ENCODE measurements around the gene LARP4. TPM values are rescaled to one million over a fixed set of nuclear protein-coding genes. Genes with fewer than 3 reads are reported as not detected.
"Not testable (repeated sequence)": the region's sequence is repeated elsewhere in the genome, so short reads cannot be mapped to it uniquely, and the experiment has no call there.

The LARP4 gene
- total RNA-seq, 1 donor from 2014 or later = 62.2 TPM

- ATAC-seq = no peak
- no peak for DNase-seq
- H3K27ac ChIP-seq = no peak overlapping the region
- TF ChIP-seq CTCF (IDR thresholded peaks at IDR 0.05) = no peak
- H3K4me3 ChIP-seq = no peak overlapping the region
- H3K27me3 ChIP-seq (ENCODE audit: low read depth) = no peaks in the 10 kb centered on the region
- H3K36me3 ChIP-seq = peaks cover 15% of the 10 kb centered on the region
- no peaks in the 10 kb centered on the region for H3K9me3 ChIP-seq
- H3K4me1 ChIP-seq = no peaks in the 10 kb centered on the region
- intact Hi-C loops (cut with DNase I) = no loop called here
These were observed 81.9 kb downstream of the LARP4 start for GRCh38 chr12:50482571-50482970.

GRCh38 chr12:50483488-50483887, 82.8 kb downstream of the LARP4 start:
- H3K27me3 ChIP-seq (ENCODE audit: low read depth) = no peaks in the 10 kb centered on the region
- no peak for DNase-seq
- intact Hi-C loops (cut with DNase I) = no loop called here
- H3K36me3 ChIP-seq = peaks cover 6% of the 10 kb centered on the region
- TF ChIP-seq CTCF (IDR thresholded peaks at IDR 0.05) = no peak
- no peak for ATAC-seq
- no peak overlapping the region for H3K4me3 ChIP-seq
- H3K9me3 ChIP-seq = no peaks in the 10 kb centered on the region
- no peaks in the 10 kb centered on the region for H3K4me1 ChIP-seq
- no peak overlapping the region for H3K27ac ChIP-seq

- Histone ChIP-seq H3K27me3 (ENCODE audit: low read depth) (no peaks in the 10 kb centered on the region), H3K36me3 (no peaks in the 10 kb centered on the region), H3K9me3 (peaks cover 11% of the 10 kb centered on the region), H3K27ac (no peak overlapping the region), H3K4me1 (no peaks in the 10 kb centered on the region), H3K4me3 (no peak overlapping the region)
- TF ChIP-seq CTCF (IDR thresholded peaks at IDR 0.05) = no peak
- intact Hi-C loops (cut with DNase I) = no loop called here
- no peak for ATAC-seq
- DNase-seq = no peak
These were observed 88.1 kb downstream of the LARP4 start for GRCh38 chr12:50488801-50489200.

GRCh38 chr12:50498119-50498518, 97.4 kb downstream of the LARP4 start:
- ATAC-seq; H3K4me1 ChIP-seq; intact Hi-C loops (cut with DNase I); H3K27ac ChIP-seq; H3K36me3 ChIP-seq; H3K4me3 ChIP-seq; H3K27me3 ChIP-seq (ENCODE audit: low read depth); DNase-seq: not testable (repeated sequence)
- H3K9me3 ChIP-seq = peaks cover 32% of the 10 kb centered on the region

- Histone ChIP-seq H3K9me3 (no peaks in the 10 kb centered on the region), H3K27me3 (ENCODE audit: low read depth) (no peaks in the 10 kb centered on the region), H3K27ac (peak within 1 kb of the TSS; percentile 91), H3K36me3 (no peaks in the 10 kb centered on the region), H3K4me3 (peak within 1 kb of the TSS; percentile 86), H3K4me1 (peaks cover 43% of the 10 kb centered on the region)
- intact Hi-C loops (cut with DNase I) = loop anchor here (5.0 kb wide), 1 partner anchor 127 kb away; no protein-coding TSS in a partner anchor
- DNase-seq (peak; percentile 98), ATAC-seq (peak; percentile 99)
- peak; percentile 94 for TF ChIP-seq CTCF (IDR thresholded peaks at IDR 0.05)
These were observed 104.4 kb downstream of the LARP4 start, which contains the start of gene DIP2B for GRCh38 chr12:50504798-50505674. Gene DIP2B, plus strand, starts transcription at chr12:50504985. Its CDS starts 156 bp downstream, at chr12:50505141.
